ENCODE measurements around the gene CHCHD6.

CHCHD6 gene

DNA sequence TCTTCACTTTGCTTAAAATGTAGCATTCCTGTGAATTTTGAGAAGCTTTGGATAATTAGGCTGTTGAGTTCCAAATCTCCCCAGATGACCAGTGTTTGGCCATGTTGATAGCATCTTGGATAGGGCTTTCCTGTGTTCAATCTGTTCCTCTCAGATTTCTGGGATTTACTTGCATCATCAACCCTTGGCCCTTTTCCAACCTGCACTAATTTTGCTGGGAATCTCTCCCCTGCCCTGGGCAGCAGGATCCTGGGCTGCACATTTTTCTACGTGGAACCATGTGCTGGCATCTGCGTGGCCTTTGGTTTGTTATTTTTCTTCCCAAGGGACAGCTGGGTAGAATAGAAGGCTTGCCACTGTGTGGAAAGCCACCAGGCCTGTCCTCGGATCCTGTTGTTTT lies 203.5 kb downstream of the CHCHD6 start:
- Histone ChIP-seq H2AFZ (ENCODE audit: low read length) (no peak overlapping the region), H3K4me3 (ENCODE audit: low read length in 2 of 2) (no peak overlapping the region), H3K9ac (ENCODE audit: low read depth, low read length, poor library complexity) (no peak overlapping the region), H2BK5ac (ENCODE audit: low read length) (no peak overlapping the region), H2BK120ac (ENCODE audit: low read depth, low read length) (no peak overlapping the region), H3K4me1 (ENCODE audit: control insufficient read depth in 2 of 2, insufficient read depth in 1 of 2, low read depth in 1 of 2, low read length in 2 of 2) (peaks cover 3 to 4% of the 10 kb centered on the region in 2 donors), H4K91ac (ENCODE audit: low read depth, low read length, poor library complexity) (no peak overlapping the region), H2AK5ac (ENCODE audit: low read depth, low read length) (no peak overlapping the region), H3K23ac (ENCODE audit: low read depth, low read length, poor library complexity) (no peak overlapping the region), H4K8ac (ENCODE audit: low read depth, low read length) (no peak overlapping the region), H3K4ac (ENCODE audit: low read length) (no peak overlapping the region), H2BK15ac (ENCODE audit: low read length) (no peak overlapping the region), H3K79me1 (ENCODE audit: low read depth, low read length) (no peaks in the 10 kb centered on the region), H3K27ac (replicated peaks; ENCODE audit: low read length) (no peak overlapping the region), H3K36me3 (replicated peaks in 1 of 2; ENCODE audit: control insufficient read depth in 2 of 2, insufficient read depth in 2 of 2, low read length in 2 of 2) (no peaks in the 10 kb centered on the region), H3K14ac (ENCODE audit: low read length) (no peak overlapping the region), H3K27me3 (ENCODE audit: control insufficient read depth in 3 of 3, insufficient read depth in 3 of 3, low read depth in 1 of 3, low read length in 3 of 3) (no peaks in the 10 kb centered on the region), H3K4me2 (ENCODE audit: insufficient read depth, low read length, poor library complexity, severe bottlenecking) (no peak overlapping the region), H3K18ac (ENCODE audit: low read length) (no peak overlapping the region), H3K9me3 (replicated peaks in 1 of 2; ENCODE audit: control insufficient read depth in 2 of 2, insufficient read depth in 1 of 2, low read depth in 1 of 2, low read length in 2 of 2) (no peaks in the 10 kb centered on the region), H2BK12ac (ENCODE audit: low read length) (no peak overlapping the region)
- no CpG with 5 or more reads among the region's 3 CpGs for WGBS, 2 donors (ENCODE audit: extremely low coverage in 2 of 2, insufficient read length in 2 of 2, insufficient replicate concordance in 1 of 2)
- DNase-seq (ENCODE audit: low spot score) = no peak

GRCh38 chr3:126908752-126909275 lies 204.8 kb downstream of the CHCHD6 start:
- Histone ChIP-seq H2BK5ac (ENCODE audit: low read length) (no peak overlapping the region), H3K9ac (ENCODE audit: low read depth, low read length, poor library complexity) (no peak overlapping the region), H3K27me3 (ENCODE audit: control insufficient read depth in 3 of 3, insufficient read depth in 3 of 3, low read depth in 1 of 3, low read length in 3 of 3) (no peaks in the 10 kb centered on the region), H2BK15ac (ENCODE audit: low read length) (no peak overlapping the region), H3K4me1 (ENCODE audit: control insufficient read depth in 2 of 2, insufficient read depth in 1 of 2, low read depth in 1 of 2, low read length in 2 of 2) (peaks cover 3 to 4% of the 10 kb centered on the region in 2 donors), H3K4me3 (ENCODE audit: low read length in 2 of 2) (no peak overlapping the region), H2BK120ac (ENCODE audit: low read depth, low read length) (no peak overlapping the region), H3K14ac (ENCODE audit: low read length) (no peak overlapping the region), H3K4me2 (ENCODE audit: insufficient read depth, low read length, poor library complexity, severe bottlenecking) (no peak overlapping the region), H3K18ac (ENCODE audit: low read length) (peak overlapping the region; percentile 22), H3K27ac (replicated peaks; ENCODE audit: low read length) (no peak overlapping the region), H2AFZ (ENCODE audit: low read length) (no peak overlapping the region), H3K23ac (ENCODE audit: low read depth, low read length, poor library complexity) (no peak overlapping the region), H3K79me1 (ENCODE audit: low read depth, low read length) (no peaks in the 10 kb centered on the region), H2BK12ac (ENCODE audit: low read length) (no peak overlapping the region), H4K8ac (ENCODE audit: low read depth, low read length) (no peak overlapping the region), H3K36me3 (replicated peaks in 1 of 2; ENCODE audit: control insufficient read depth in 2 of 2, insufficient read depth in 2 of 2, low read length in 2 of 2) (no peaks in the 10 kb centered on the region), H3K4ac (ENCODE audit: low read length) (no peak overlapping the region), H3K9me3 (replicated peaks in 1 of 2; ENCODE audit: control insufficient read depth in 2 of 2, insufficient read depth in 1 of 2, low read depth in 1 of 2, low read length in 2 of 2) (no peaks in the 10 kb centered on the region), H2AK5ac (ENCODE audit: low read depth, low read length) (no peak overlapping the region), H4K91ac (ENCODE audit: low read depth, low read length, poor library complexity) (no peak overlapping the region)
- no peak for DNase-seq (ENCODE audit: low spot score)
- no CpG with 5 or more reads among the region's 12 CpGs for WGBS, 2 donors (ENCODE audit: extremely low coverage in 2 of 2, insufficient read length in 2 of 2, insufficient replicate concordance in 1 of 2)

GRCh38 chr3:126910231-126910630 lies 206.2 kb downstream of the CHCHD6 start:
- H3K27me3 ChIP-seq (ENCODE audit: control insufficient read depth in 3 of 3, insufficient read depth in 3 of 3, low read depth in 1 of 3, low read length in 3 of 3) = no peaks in the 10 kb centered on the region
- peaks cover 0 to 2% of the 10 kb centered on the region in 2 donors for H3K36me3 ChIP-seq (replicated peaks in 1 of 2; ENCODE audit: control insufficient read depth in 2 of 2, insufficient read depth in 2 of 2, low read length in 2 of 2)
- WGBS, 2 donors (ENCODE audit: extremely low coverage in 2 of 2, insufficient read length in 2 of 2, insufficient replicate concordance in 1 of 2) = no CpG with 5 or more reads among the region's 3 CpGs

DNA sequence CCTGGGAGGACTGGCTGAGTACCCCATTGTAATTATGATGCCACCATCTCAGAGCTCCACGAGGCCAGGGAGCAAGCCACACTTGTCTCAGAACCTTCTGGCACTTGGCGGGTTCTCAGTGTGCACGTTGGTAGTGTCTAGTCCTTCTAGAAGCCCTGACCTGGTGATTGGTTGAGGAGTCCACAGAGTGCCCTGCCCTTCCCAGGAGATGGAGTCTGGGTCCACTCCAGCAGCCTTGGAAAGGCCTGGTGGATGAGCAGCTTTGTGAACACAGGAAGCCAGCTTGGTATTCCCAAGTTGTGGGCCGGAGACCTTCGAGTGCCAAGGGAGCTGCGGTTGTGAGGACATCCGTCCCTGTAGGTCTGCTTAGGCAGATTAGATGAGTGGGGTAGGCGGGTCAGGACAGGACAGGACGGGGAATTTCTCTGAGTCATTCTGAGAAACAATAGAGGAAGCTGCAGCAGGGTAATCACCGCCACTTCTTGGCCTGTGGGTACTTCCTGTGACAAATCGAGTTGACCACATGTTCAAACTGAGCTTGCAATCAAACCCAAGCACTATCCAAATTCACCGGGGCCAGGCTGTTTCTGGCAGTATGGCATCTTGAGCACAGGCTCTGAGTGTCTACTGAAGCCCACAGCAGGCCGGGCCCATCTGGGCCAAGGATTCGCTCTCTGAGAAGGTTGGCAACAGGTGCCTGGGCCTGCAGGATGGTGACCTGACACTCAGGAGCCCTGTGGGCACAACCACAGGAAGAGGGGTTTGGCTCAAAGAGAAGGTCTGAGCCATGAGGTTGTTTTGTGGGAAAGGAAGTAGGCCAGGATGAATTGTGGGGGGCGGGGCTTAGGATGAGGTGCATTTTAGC lies 207.4 kb downstream of the CHCHD6 start:
- H3K27me3 ChIP-seq (ENCODE audit: control insufficient read depth in 3 of 3, insufficient read depth in 3 of 3, low read depth in 1 of 3, low read length in 3 of 3) = no peaks in the 10 kb centered on the region
- peaks cover 3 to 4% of the 10 kb centered on the region in 2 donors for H3K4me1 ChIP-seq (ENCODE audit: control insufficient read depth in 2 of 2, insufficient read depth in 1 of 2, low read depth in 1 of 2, low read length in 2 of 2)
- no peak overlapping the region for H2BK120ac ChIP-seq (ENCODE audit: low read depth, low read length)
- no CpG with 5 or more reads among the region's 15 CpGs for WGBS, 2 donors (ENCODE audit: extremely low coverage in 2 of 2, insufficient read length in 2 of 2, insufficient replicate concordance in 1 of 2)
- no peak overlapping the region for H3K9ac ChIP-seq (ENCODE audit: low read depth, low read length, poor library complexity)
- H2BK15ac ChIP-seq (ENCODE audit: low read length) = no peak overlapping the region
- H3K9me3 ChIP-seq (replicated peaks in 1 of 2; ENCODE audit: control insufficient read depth in 2 of 2, insufficient read depth in 1 of 2, low read depth in 1 of 2, low read length in 2 of 2) = no peaks in the 10 kb centered on the region
- H3K4me2 ChIP-seq (ENCODE audit: insufficient read depth, low read length, poor library complexity, severe bottlenecking) = no peak overlapping the region
- H3K14ac ChIP-seq (ENCODE audit: low read length) = no peak overlapping the region
- H3K27ac ChIP-seq (replicated peaks; ENCODE audit: low read length) = no peak overlapping the region
- H3K18ac ChIP-seq (ENCODE audit: low read length) = peak overlapping the region; percentile 22
- H2AK5ac ChIP-seq (ENCODE audit: low read depth, low read length) = no peak overlapping the region
- no peak overlapping the region for H4K8ac ChIP-seq (ENCODE audit: low read depth, low read length)
- peaks cover 0 to 7% of the 10 kb centered on the region in 2 donors for H3K36me3 ChIP-seq (replicated peaks in 1 of 2; ENCODE audit: control insufficient read depth in 2 of 2, insufficient read depth in 2 of 2, low read length in 2 of 2)
- H3K23ac ChIP-seq (ENCODE audit: low read depth, low read length, poor library complexity) = no peak overlapping the region
- no peak overlapping the region for H3K4me3 ChIP-seq (ENCODE audit: low read length in 2 of 2)
- H4K91ac ChIP-seq (ENCODE audit: low read depth, low read length, poor library complexity) = no peak overlapping the region
- H3K4ac ChIP-seq (ENCODE audit: low read length) = no peak overlapping the region
- H3K79me1 ChIP-seq (ENCODE audit: low read depth, low read length) = no peaks in the 10 kb centered on the region
- H2BK5ac ChIP-seq (ENCODE audit: low read length) = no peak overlapping the region
- H2AFZ ChIP-seq (ENCODE audit: low read length) = no peak overlapping the region
- no peak for DNase-seq (ENCODE audit: low spot score)
- H2BK12ac ChIP-seq (ENCODE audit: low read length) = no peak overlapping the region

More at GRCh38 chr3:126910231-126910630, 206.2 kb downstream of the CHCHD6 start:
- no peak overlapping the region for H2BK15ac ChIP-seq (ENCODE audit: low read length)
- H3K4me1 ChIP-seq (ENCODE audit: control insufficient read depth in 2 of 2, insufficient read depth in 1 of 2, low read depth in 1 of 2, low read length in 2 of 2) = peaks cover 3 to 4% of the 10 kb centered on the region in 2 donors
- H3K23ac ChIP-seq (ENCODE audit: low read depth, low read length, poor library complexity) = peak overlapping the region; percentile 37
- H3K4me2 ChIP-seq (ENCODE audit: insufficient read depth, low read length, poor library complexity, severe bottlenecking) = no peak overlapping the region
- no peak overlapping the region for H2BK12ac ChIP-seq (ENCODE audit: low read length)
- H3K14ac ChIP-seq (ENCODE audit: low read length) = no peak overlapping the region
- no peaks in the 10 kb centered on the region for H3K79me1 ChIP-seq (ENCODE audit: low read depth, low read length)
- H2AFZ ChIP-seq (ENCODE audit: low read length) = no peak overlapping the region
- H3K9me3 ChIP-seq (replicated peaks in 1 of 2; ENCODE audit: control insufficient read depth in 2 of 2, insufficient read depth in 1 of 2, low read depth in 1 of 2, low read length in 2 of 2) = no peaks in the 10 kb centered on the region
- no peak overlapping the region for H3K18ac ChIP-seq (ENCODE audit: low read length)
- H2BK5ac ChIP-seq (ENCODE audit: low read length) = no peak overlapping the region
- no peak overlapping the region for H3K4me3 ChIP-seq (ENCODE audit: low read length in 2 of 2)
- no peak overlapping the region for H4K91ac ChIP-seq (ENCODE audit: low read depth, low read length, poor library complexity)
- no peak overlapping the region for H3K9ac ChIP-seq (ENCODE audit: low read depth, low read length, poor library complexity)
- H2AK5ac ChIP-seq (ENCODE audit: low read depth, low read length) = no peak overlapping the region
- H3K4ac ChIP-seq (ENCODE audit: low read length) = no peak overlapping the region
- no peak overlapping the region for H3K27ac ChIP-seq (replicated peaks; ENCODE audit: low read length)
- no peak overlapping the region for H4K8ac ChIP-seq (ENCODE audit: low read depth, low read length)
- no peak overlapping the region for H2BK120ac ChIP-seq (ENCODE audit: low read depth, low read length)
- DNase-seq (ENCODE audit: low spot score) = no peak
